Cardiac muscle cell (in vitro differentiated cells and primary cell): ENCODE measurements around the gene CCDC197. TPM values are rescaled to one million over a fixed set of nuclear protein-coding genes. Genes with fewer than 3 reads are reported as not detected.

ENCODE experiments used
- DNase-seq, 2 donors: peaks; one replicate each; pipeline versions ENCODE4 v3.0.0 to v3.0.0-alpha.2; 2010 to 2017; ENCODE audit warnings: low read depth in 1 of 2, low spot score in 1 of 2
- H3K27ac ChIP-seq: fragments of 200-600 bp; sonication (generic); 2 replicates; pipeline ENCODE4 v1.5.1; 2016
- H3K27me3 ChIP-seq: fragments of 200-600 bp; sonication (generic); 2 replicates; pipeline ENCODE4 v1.6.0; 2016; ENCODE audit warnings: control low read depth
- H3K36me3 ChIP-seq: fragments of 200-600 bp; sonication (generic); 2 replicates; pipeline ENCODE4 v1.5.1; 2016; ENCODE audit warnings: control low read depth
- H3K4me1 ChIP-seq: fragments of 200-600 bp; sonication (generic); 2 replicates; pipeline ENCODE4 v1.8.1; 2017; ENCODE audit warnings: low read depth, mild to moderate bottlenecking, mixed run types
- H3K4me3 ChIP-seq: fragments of 200-600 bp; sonication (generic); 2 replicates; pipeline ENCODE4 v1.5.1; 2016; ENCODE audit warnings: mild to moderate bottlenecking
- H3K9me3 ChIP-seq: fragments of 200-600 bp; sonication (generic); 2 replicates; pipeline ENCODE4 v1.5.1; 2017; ENCODE audit warnings: low read depth, mild to moderate bottlenecking, control low read depth
- polyA plus RNA-seq: library from polyadenylated mRNA; unstranded; fragments of >200 nt; fragmentation: Nextera tagmentation; extraction: Ambion mirVana; gene quantifications from 2 replicates; pipeline ENCODE4 v1.2.1, GENCODE V29; 2016
- total RNA-seq: library from RNA; depleted of rRNA; stranded (reverse); fragments of >200 nt; gene quantifications from 2 replicates; pipeline ENCODE4 v1.2.3, GENCODE V29; 2016
- TF ChIP-seq, protein P1 (sequence below): IDR thresholded peaks from 2 replicates; pipeline ENCODE4 v1.5.1; 2012; ENCODE audit warnings: low read depth, mild to moderate bottlenecking, low read length

The CCDC197 gene
- total and polyA plus RNA-seq, 2 experiments from 2014 or later = not detected

- TF ChIP-seq, protein P1, sequence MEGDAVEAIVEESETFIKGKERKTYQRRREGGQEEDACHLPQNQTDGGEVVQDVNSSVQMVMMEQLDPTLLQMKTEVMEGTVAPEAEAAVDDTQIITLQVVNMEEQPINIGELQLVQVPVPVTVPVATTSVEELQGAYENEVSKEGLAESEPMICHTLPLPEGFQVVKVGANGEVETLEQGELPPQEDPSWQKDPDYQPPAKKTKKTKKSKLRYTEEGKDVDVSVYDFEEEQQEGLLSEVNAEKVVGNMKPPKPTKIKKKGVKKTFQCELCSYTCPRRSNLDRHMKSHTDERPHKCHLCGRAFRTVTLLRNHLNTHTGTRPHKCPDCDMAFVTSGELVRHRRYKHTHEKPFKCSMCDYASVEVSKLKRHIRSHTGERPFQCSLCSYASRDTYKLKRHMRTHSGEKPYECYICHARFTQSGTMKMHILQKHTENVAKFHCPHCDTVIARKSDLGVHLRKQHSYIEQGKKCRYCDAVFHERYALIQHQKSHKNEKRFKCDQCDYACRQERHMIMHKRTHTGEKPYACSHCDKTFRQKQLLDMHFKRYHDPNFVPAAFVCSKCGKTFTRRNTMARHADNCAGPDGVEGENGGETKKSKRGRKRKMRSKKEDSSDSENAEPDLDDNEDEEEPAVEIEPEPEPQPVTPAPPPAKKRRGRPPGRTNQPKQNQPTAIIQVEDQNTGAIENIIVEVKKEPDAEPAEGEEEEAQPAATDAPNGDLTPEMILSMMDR = no peak
- DNase-seq = no peak
Observed at GRCh38 chr14:93960108-93960475, 37.0 kb upstream of the CCDC197 start.

DNA sequence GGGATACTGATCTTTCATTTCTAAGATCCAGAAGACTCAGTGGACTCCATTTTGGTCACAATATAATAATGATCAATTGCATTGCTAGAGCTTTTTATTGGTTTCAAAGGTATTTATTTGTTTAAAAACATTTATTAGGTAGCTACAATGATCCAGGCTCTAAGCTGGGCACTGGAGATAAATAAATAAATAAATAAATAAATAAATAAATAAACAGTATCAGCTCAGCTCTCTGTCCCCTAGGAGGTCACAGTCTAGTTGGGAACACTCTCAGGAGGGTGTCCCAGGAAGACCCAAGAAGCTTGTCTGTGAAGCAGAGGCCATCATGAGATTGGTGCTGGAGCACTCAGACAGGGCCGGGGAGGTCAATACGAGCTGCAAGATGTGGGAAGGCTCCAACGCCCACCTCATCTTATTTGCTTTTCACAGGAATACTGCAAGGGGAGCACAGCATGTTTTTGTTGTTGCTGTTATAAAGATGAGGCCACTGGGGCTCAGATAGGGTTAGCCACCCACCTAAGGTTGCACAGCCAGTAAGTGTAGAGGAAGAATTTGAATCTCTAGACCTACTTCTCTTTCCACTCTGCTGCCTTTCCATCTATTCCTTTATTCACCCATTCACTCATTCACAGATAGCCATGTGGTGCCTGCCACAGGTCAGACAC lies 36.2 kb upstream of the CCDC197 start:
- Histone ChIP-seq H3K4me3 (no peak overlapping the region), H3K27me3 (no peaks in the 10 kb centered on the region), H3K27ac (peak overlapping the region; percentile 38), H3K9me3 (no peaks in the 10 kb centered on the region), H3K4me1 (peaks cover 40% of the 10 kb centered on the region), H3K36me3 (no peaks in the 10 kb centered on the region)
- TF ChIP-seq, protein P1 = no peak
- DNase-seq = no peak

More at GRCh38 chr14:93960108-93960475, 37.0 kb upstream of the CCDC197 start:
- Histone ChIP-seq H3K27me3 (no peaks in the 10 kb centered on the region), H3K4me1 (peaks cover 45% of the 10 kb centered on the region), H3K27ac (peak overlapping the region; percentile 95), H3K9me3 (no peaks in the 10 kb centered on the region), H3K36me3 (no peaks in the 10 kb centered on the region), H3K4me3 (no peak overlapping the region)

DNA sequence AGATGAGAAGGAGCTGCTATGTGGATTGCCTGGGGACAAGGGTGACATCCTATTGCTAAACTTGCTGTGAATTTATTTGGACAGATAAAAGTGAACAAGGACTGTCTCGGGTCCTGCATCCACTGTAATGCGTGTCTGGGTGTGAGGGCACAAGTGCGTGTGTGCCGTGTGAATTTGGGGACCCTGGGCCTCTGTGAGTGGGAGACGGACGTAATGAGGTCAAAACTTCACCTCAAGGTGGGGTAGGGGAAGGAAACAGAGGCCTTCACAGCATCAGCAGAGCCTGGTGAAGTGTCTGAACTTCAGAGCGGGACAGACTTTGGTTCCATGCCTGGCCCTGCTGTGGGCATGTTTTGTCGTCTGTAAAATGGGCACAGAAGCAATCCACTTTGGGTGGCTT lies 35.5 kb upstream of the CCDC197 start:
- peaks cover 33% of the 10 kb centered on the region for H3K4me1 ChIP-seq
- TF ChIP-seq, protein P1 = no peak
- no peaks in the 10 kb centered on the region for H3K9me3 ChIP-seq
- no peaks in the 10 kb centered on the region for H3K36me3 ChIP-seq
- no peak for DNase-seq
- H3K27ac ChIP-seq = no peak overlapping the region
- H3K4me3 ChIP-seq = no peak overlapping the region
- H3K27me3 ChIP-seq = no peaks in the 10 kb centered on the region

DNA sequence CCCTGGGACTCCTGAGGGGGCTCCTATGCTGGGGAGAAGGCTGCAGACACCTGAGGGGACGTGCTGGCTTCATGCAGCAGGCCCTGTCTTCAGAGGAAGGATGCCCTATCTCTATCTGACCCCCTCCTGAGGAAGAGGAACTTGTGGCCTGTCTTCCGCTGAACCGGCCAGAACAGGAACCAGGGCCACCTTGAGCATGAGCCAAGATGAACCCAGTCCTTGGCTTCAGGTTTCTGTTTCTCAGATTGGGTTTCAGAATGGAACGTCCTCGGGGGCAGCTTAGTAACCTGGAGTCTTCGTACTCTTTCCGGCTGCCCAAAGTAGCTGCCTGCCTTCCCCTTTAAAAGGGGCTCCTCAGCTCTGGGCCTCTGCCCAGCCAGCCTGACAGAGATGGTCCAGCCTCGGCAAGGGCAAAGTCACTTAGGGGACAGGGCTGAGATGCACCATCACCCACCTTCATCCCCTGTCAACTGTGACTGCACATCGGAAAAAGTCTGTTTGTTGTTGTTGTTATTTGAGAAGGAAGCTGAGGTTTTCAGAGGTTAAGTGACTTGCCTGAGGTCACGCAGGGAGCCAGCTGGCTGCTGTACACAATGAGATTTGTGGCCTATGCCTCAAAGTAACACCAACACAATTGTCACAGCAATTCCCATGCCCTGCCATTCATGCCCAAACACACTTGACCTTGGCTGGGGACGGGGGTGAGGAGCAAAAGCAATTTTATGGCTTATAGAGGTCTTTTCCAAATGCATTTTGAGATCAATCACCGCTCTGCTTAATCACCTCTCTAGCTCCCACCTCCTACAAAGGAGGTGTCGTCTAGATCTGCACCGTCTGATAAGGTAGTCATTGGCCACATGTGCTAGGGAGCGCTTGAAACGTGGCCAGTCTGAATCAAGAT lies 34.1 kb upstream of the CCDC197 start:
- DNase-seq = no peak

DNA sequence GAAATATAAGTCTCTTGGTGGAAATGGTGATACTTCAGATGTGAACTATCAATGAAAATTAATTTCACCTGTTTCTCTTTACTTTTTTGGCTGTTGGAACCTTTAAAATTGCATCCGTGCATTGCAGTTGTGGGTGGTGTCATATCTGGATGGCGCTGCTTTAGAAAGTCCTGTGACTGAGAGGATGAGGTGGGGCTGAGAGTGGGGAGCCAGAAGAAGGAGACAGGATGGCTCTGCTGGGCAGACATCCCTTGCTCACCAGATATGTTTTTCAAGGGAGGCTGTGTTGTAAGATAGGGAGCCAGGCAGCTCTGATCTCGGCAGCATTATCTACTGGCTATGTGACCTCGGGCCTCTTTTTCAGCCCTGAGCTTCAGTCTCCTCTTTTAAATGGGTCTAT lies 33.4 kb upstream of the CCDC197 start:
- Histone ChIP-seq H3K9me3 (no peaks in the 10 kb centered on the region), H3K27me3 (no peaks in the 10 kb centered on the region), H3K4me1 (peaks cover 14% of the 10 kb centered on the region), H3K4me3 (no peak overlapping the region), H3K36me3 (no peaks in the 10 kb centered on the region), H3K27ac (no peak overlapping the region)
- TF ChIP-seq, protein P1 = no peak
- no peak for DNase-seq

More for the DNA sequence above, 34.1 kb upstream of the CCDC197 start:
- Histone ChIP-seq H3K4me3 (no peak overlapping the region), H3K4me1 (peaks cover 22% of the 10 kb centered on the region), H3K36me3 (no peaks in the 10 kb centered on the region), H3K27me3 (no peaks in the 10 kb centered on the region), H3K9me3 (no peaks in the 10 kb centered on the region), H3K27ac (peak overlapping the region; percentile 29)
- TF ChIP-seq, protein P1 = no peak
